ENCODE results near the gene KCNQ1. TPM values are rescaled to one million over a fixed set of nuclear protein-coding genes. Genes with fewer than 3 reads are reported as not detected.
A peak's percentile ranks its signal among the peaks of the same experiment; 100 is the strongest.

Gene KCNQ1
- total RNA-seq, 1 donor from 2014 or later = 8.5 TPM

DNA sequence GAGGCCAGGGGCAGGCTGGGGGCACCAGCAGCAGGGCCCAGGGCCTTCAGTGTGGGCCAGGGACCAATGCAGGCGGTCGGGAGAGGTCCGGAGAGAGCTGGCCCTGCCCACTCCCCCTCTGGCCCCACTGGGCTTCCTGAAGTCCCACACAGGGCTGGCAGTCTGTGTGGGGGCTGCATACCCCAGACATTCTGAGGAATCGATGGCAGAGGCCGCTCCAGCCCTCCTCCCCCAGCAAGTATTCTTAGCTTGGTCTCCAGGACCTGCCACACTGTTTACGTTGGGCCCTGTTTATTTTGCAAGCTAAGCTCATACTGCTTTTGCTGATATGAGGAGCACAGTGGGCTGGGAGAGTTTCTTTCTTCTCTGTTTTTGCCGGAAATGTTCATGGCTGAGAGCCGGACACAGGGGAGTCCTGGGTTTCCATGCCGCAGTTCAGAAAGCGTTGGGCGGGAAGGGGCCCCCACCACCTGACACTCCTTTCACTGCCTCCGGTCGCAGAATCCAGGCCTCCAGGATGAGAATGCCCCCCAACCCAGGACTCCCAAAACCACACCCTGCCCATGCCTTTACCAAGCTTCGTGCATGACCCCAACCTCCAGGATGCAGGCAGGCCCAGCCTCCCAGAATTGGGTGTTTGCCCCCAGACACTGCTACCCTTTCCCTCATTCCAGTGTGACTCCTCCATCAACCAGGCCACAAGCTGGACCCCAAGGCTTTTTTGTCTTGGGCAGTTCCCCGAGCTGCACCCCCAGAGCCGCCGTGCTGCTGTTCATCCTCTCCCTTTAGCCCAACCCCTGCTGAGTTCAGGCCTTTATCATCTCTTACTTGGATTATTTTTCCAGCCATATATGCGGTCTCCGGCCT, 336.8 kb downstream of the KCNQ1 start:
- Mint-ChIP-seq H3K9me3 (peaks cover 27% of the 10 kb centered on the region), H3K27me3 (ENCODE audit: low read depth) (no peaks in the 10 kb centered on the region), H3K27ac (peak overlapping the region; percentile 4), H3K36me3 (peaks cover 6% of the 10 kb centered on the region), H3K4me3 (no peak overlapping the region), H3K4me1 (peaks cover 53% of the 10 kb centered on the region)
- TF ChIP-seq, protein P1, sequence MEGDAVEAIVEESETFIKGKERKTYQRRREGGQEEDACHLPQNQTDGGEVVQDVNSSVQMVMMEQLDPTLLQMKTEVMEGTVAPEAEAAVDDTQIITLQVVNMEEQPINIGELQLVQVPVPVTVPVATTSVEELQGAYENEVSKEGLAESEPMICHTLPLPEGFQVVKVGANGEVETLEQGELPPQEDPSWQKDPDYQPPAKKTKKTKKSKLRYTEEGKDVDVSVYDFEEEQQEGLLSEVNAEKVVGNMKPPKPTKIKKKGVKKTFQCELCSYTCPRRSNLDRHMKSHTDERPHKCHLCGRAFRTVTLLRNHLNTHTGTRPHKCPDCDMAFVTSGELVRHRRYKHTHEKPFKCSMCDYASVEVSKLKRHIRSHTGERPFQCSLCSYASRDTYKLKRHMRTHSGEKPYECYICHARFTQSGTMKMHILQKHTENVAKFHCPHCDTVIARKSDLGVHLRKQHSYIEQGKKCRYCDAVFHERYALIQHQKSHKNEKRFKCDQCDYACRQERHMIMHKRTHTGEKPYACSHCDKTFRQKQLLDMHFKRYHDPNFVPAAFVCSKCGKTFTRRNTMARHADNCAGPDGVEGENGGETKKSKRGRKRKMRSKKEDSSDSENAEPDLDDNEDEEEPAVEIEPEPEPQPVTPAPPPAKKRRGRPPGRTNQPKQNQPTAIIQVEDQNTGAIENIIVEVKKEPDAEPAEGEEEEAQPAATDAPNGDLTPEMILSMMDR (IDR thresholded peaks at IDR 0.05; ENCODE audit: unreplicated experiment) = no peak
- peak; percentile 8 to 32 for DNase-seq (ENCODE audit: low spot score in 2 of 2, unreplicated experiment in 2 of 2)

DNA sequence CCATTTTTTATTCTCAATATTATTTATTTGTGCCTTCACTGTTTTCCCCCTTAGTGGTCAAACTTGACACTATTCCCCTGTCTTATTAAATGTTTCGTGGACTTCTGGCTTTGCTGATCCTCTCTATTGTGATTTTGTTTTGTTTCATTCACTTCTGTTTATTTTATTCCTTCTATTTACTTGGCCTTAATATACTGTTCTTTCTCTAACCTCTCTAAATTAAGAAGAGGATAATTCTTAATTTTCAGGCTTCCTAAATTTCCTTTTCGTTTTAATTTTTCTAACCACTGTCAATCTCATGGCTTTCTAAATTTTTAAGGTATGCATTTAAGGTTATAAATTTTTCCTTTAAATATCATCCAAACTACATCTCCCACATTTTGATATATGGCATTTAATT, 338.0 kb downstream of the KCNQ1 start:
- H3K4me1 Mint-ChIP-seq = peaks cover 51% of the 10 kb centered on the region
- peaks cover 7% of the 10 kb centered on the region for H3K36me3 Mint-ChIP-seq

DNA sequence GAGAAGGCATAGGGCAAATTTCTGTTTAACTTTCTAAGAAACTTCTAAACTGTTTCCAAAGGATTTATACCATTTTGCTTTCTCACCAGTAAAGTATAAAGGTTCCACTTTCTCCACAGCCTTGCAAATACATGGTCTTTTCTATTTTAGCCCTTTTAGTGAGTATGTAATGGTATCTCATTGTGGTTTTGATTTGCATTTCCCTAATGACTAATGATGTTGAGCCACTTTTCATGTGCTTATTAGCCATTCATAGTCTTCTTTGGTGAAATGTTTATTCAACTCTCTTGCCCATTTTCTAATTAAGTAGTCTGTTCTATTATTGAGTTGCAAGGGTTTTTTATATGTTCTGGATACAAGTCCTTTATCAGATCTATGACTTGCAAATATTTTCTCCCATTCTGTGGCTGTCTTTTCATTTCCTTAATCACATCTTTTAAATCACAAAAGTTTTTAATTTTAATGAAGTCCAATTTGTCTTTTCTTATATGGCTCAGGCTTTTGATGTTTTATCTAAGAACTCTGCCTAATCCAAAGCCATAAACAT, 338.8 kb downstream of the KCNQ1 start:
- peaks cover 50% of the 10 kb centered on the region for H3K4me1 Mint-ChIP-seq
- DNase-seq (ENCODE audit: low spot score in 2 of 2, unreplicated experiment in 2 of 2) = no peak
- peaks cover 29% of the 10 kb centered on the region for H3K9me3 Mint-ChIP-seq
- H3K27me3 Mint-ChIP-seq (ENCODE audit: low read depth) = no peaks in the 10 kb centered on the region
- H3K27ac Mint-ChIP-seq = no peak overlapping the region
- no peak overlapping the region for H3K4me3 Mint-ChIP-seq
- TF ChIP-seq, protein P1 (IDR thresholded peaks at IDR 0.05; ENCODE audit: unreplicated experiment) = no peak
- peaks cover 7% of the 10 kb centered on the region for H3K36me3 Mint-ChIP-seq

More for the DNA sequence above, 338.0 kb downstream of the KCNQ1 start:
- DNase-seq (ENCODE audit: low spot score in 2 of 2, unreplicated experiment in 2 of 2) = no peak
- TF ChIP-seq, protein P1 (IDR thresholded peaks at IDR 0.05; ENCODE audit: unreplicated experiment) = no peak
- H3K27ac Mint-ChIP-seq = peak overlapping the region; percentile 13
- H3K4me3 Mint-ChIP-seq = no peak overlapping the region
- peaks cover 29% of the 10 kb centered on the region for H3K9me3 Mint-ChIP-seq
- H3K27me3 Mint-ChIP-seq (ENCODE audit: low read depth) = no peaks in the 10 kb centered on the region

DNA sequence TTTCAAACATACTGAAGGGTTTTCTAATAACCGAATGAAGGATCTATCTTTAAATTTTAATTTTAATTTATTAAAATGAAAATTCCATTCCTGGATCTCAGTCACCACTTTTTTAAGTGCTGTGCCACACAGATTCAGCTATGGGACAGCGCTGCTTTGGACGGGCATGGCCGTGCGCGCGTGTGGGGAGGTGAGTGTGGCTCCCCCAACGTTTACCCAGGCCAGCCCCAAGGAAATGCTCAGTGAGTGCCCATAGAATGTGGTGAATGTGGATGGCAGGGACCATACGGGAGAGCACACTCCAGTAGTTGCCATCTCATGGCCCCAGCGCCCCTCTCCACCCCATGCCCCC, 343.0 kb downstream of the KCNQ1 start:
- Mint-ChIP-seq H3K4me3 (no peak overlapping the region), H3K36me3 (peaks cover 7% of the 10 kb centered on the region), H3K27me3 (ENCODE audit: low read depth) (no peaks in the 10 kb centered on the region), H3K4me1 (peaks cover 32% of the 10 kb centered on the region), H3K27ac (no peak overlapping the region), H3K9me3 (peaks cover 26% of the 10 kb centered on the region)
- peak in 1 of 2 experiments; percentile 14 for DNase-seq (ENCODE audit: low spot score in 2 of 2, unreplicated experiment in 2 of 2)
- TF ChIP-seq, protein P1 (IDR thresholded peaks at IDR 0.05; ENCODE audit: unreplicated experiment) = no peak

DNA sequence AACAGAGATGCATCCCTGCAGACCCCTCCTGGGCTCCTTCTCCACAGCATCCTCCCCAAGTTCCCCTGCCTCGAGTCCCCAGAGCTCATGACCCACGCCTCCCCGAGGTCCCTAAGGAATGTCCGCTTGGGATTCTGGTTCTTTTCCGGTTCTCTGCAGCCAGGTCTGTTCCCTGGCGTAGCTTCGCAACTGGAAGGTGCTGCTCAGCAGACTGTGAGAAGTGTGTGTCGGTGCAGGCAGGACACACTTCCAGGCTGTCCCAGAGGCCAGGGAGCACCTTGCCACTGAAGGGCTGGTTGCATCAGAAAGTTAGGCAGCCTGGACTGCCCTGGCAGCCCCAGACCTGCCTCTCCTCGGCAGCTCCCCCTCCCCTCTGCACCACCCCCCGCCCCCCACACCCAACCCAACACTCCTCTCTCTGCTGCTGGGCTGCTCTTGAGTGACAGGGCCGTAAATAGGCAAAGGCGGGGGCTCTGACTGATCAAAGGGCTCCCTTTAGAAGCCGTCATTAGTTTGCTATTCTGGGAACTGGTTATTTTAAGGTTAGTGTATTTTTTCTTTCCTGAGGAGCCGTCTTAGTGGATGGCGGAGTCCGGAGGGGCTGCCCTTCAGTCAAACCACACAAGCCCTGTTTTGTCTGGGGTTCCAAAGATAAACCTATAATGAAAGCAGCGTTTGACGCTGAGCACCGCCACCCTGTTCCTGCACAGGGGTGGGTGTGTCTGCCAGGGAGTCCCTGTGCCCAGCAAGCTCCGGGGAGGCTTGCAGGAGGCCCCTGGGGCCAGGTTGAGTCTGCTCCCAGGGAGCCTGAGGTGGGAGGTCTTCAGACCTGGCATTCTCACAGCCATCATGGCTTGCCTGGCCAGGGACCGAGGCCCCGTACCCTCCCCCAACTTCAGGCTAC, 343.6 kb downstream of the KCNQ1 start:
- TF ChIP-seq, protein P1 (IDR thresholded peaks at IDR 0.05; ENCODE audit: unreplicated experiment) = no peak
- Mint-ChIP-seq H3K36me3 (peaks cover 7% of the 10 kb centered on the region), H3K4me1 (peaks cover 26% of the 10 kb centered on the region), H3K27ac (peak overlapping the region; percentile 56), H3K4me3 (no peak overlapping the region), H3K27me3 (ENCODE audit: low read depth) (no peaks in the 10 kb centered on the region), H3K9me3 (peaks cover 22% of the 10 kb centered on the region)
- DNase-seq (ENCODE audit: low spot score in 2 of 2, unreplicated experiment in 2 of 2) = peak; percentile 15 to 39
